Measurements from ENCODE around the gene ZCCHC17.
"Not testable (repeated sequence)": the region's sequence is repeated elsewhere in the genome, so short reads cannot be mapped to it uniquely, and the experiment has no call there.

Gene ZCCHC17

DNA sequence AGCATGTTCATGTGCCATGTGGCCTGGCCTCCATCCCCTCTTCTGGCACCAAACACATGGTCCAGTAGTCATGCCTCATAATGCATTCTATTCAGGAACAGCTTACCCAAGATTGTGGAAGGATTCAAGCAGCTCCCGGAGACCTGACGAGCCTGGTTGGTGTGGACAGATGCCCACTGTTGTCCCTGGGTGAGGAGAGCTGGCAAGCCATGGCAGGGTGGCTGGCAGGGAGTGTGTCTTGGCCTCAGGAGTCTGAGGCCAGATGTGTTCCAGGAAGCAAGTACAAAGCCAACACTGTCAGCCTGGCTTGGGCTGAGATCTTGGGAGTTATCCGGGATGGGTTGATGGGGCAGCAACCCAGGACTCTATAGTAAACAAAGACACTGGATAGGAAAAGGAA, 83.3 kb downstream of the ZCCHC17 start:
- ChIA-PET CTCF (no interaction called here), POLR2A (no interaction called here)
- TF ChIP-seq PKNOX1 (IDR thresholded peaks at IDR 0.05) (no peak), ELF4 (IDR thresholded peaks at IDR 0.05) (no peak), SP1 (IDR thresholded peaks at IDR 0.05) (no peak), BHLHE40 (IDR thresholded peaks at IDR 0.05; ENCODE audit: borderline replicate concordance) (no peak)
- no peak for DNase-seq (ENCODE audit: extremely low spot score)

- ChIA-PET POLR2A (no interaction called here), CTCF (no interaction called here)
- DNase-seq (ENCODE audit: extremely low spot score), result no peak
- TF ChIP-seq ZNF384 (IDR thresholded peaks at IDR 0.05) (no peak), FOXM1 (IDR thresholded peaks at IDR 0.05; ENCODE audit: borderline replicate concordance) (no peak), PKNOX1 (IDR thresholded peaks at IDR 0.05) (0 out of 2 replicates have a peak, but pooled peaks have one; percentile 11)
Observed at GRCh38 chr1:31381394-31382294, 84.8 kb downstream of the ZCCHC17 start.

DNA sequence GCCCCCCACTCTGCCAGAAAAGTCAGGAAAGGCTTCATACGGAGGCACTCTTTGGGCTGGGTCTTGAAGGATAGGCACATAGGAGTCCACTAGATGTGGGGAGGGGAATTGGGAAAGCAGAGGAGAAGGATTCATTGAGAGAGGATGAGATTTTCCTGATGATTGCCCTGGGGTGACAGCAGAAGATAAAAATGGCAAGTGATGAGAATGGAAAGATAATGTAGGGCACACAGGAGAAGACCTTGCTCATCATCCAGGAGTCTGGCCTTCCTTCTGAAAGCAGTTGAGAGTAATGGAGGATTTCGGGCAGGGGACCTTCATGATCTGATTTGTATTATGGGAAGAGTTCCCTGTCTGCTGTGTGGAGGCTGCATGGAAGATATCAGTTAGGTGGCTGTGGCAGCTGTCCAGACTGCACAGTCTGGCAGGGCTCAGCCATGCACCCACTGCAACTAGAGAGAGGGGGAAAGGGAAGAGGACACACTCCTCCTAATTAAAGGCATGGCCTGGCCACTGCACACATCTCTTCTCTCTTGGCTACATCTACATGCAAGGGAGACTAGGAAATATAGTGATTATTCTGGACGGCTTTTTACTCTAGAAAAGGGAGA, 85.7 kb downstream of the ZCCHC17 start:
- ChIA-PET POLR2A (no interaction called here), CTCF (interaction anchor here (0.7 kb wide), 1 partner anchor 1487 kb away, joined by 8 read pairs; no protein-coding TSS in a partner anchor)
- no peak for DNase-seq (ENCODE audit: extremely low spot score)
- TF ChIP-seq ZNF384 (IDR thresholded peaks at IDR 0.05) (no peak), BHLHE40 (IDR thresholded peaks at IDR 0.05; ENCODE audit: borderline replicate concordance) (no peak), LEF1 (IDR thresholded peaks at IDR 0.05; ENCODE audit: borderline replicate concordance) (no peak), ELF4 (IDR thresholded peaks at IDR 0.05) (no peak)

GRCh38 chr1:31383967-31384366, 87.1 kb downstream of the ZCCHC17 start:
- no peak for DNase-seq (ENCODE audit: extremely low spot score)

DNA sequence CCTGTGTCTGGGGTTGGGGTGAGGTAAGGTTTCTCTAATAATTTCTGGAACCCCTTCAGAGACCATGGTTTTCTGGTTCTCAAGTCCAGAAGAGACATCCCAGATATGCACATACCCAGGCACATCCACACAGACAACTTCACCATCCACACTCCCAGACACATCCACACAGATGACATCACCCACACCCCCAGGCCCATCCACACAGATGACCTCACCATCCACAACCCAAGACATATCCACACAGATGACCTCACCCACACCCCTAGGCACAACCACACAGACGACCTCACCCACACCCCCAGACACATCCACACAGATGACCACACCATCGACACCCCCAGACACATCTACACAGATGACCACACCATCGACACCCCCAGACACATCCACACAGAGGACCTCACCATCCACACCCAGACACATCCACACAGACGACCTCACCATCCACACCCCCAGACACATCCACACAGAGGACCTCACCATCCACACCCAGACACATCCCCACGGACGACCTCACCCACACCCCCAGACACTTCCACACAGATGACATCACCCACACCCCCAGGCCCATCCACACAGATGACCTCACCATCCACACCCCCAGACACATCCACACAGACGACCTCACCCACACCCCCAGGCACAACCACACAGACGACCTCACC, 89.9 kb downstream of the ZCCHC17 start:
- POLR2A ChIA-PET, result not testable (repeated sequence)

More at GRCh38 chr1:31383967-31384366, 87.1 kb downstream of the ZCCHC17 start:
- ChIA-PET CTCF (interaction anchor here (1.2 to 2.1 kb wide), 2 partner anchors 11 to 200 kb away, joined by 3 to 9 read pairs; no protein-coding TSS in a partner anchor), POLR2A (interaction anchor here (1.2 kb wide), 1 partner anchor 10 kb away, joined by 5 read pairs; no protein-coding TSS in a partner anchor)
- TF ChIP-seq CTBP1 (IDR thresholded peaks at IDR 0.05; ENCODE audit: borderline replicate concordance) (no peak), FOXM1 (IDR thresholded peaks at IDR 0.05; ENCODE audit: borderline replicate concordance) (no peak), L3MBTL2 (conservative IDR thresholded peaks at IDR 0.05) (no peak), FOXA1 (IDR thresholded peaks at IDR 0.05) (no peak), ZNF384 (IDR thresholded peaks at IDR 0.05) (no peak), ARNT (IDR thresholded peaks at IDR 0.05) (no peak), ELF4 (IDR thresholded peaks at IDR 0.05) (no peak), NFRKB (IDR thresholded peaks at IDR 0.05) (no peak), PKNOX1 (IDR thresholded peaks at IDR 0.05) (no peak), BHLHE40 (IDR thresholded peaks at IDR 0.05; ENCODE audit: borderline replicate concordance) (no peak), LEF1 (IDR thresholded peaks at IDR 0.05; ENCODE audit: borderline replicate concordance) (no peak), FOXK2 (IDR thresholded peaks at IDR 0.05) (no peak), TARDBP (IDR thresholded peaks at IDR 0.05) (no peak)

DNA sequence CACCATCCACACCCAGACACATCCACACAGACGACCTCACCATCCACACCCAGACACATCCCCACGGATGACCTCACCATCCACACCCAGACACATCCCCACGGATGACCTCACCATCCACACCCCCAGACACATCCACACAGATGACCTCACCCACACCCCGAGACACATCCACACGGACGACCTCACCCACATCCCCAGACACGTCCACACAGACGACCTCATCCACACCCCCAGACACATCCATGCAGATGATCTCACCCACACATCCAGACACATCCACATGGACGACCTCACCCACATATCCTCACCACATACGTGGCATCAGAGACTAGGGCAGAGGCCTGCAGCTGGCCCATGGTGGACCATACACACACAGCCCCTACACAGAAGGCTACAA, 90.8 kb downstream of the ZCCHC17 start:
- DNase-seq (ENCODE audit: extremely low spot score), result no peak
- POLR2A ChIA-PET, result no interaction called here
- CTCF ChIA-PET, result interaction anchor here (0.6 to 0.8 kb wide), 2 partner anchors 10 to 18 kb away, joined by 3 to 6 read pairs; no protein-coding TSS in a partner anchor
- TF ChIP-seq HDGF (IDR thresholded peaks at IDR 0.05; ENCODE audit: borderline replicate concordance) (no peak), NFRKB (IDR thresholded peaks at IDR 0.05) (no peak), FOXK2 (IDR thresholded peaks at IDR 0.05) (no peak), SP1 (IDR thresholded peaks at IDR 0.05) (no peak), ZNF384 (IDR thresholded peaks at IDR 0.05) (no peak), LEF1 (IDR thresholded peaks at IDR 0.05; ENCODE audit: borderline replicate concordance) (no peak), ARNT (IDR thresholded peaks at IDR 0.05) (no peak), BHLHE40 (IDR thresholded peaks at IDR 0.05; ENCODE audit: borderline replicate concordance) (no peak), PKNOX1 (IDR thresholded peaks at IDR 0.05) (no peak), ELF4 (IDR thresholded peaks at IDR 0.05) (no peak), FOXM1 (IDR thresholded peaks at IDR 0.05; ENCODE audit: borderline replicate concordance) (no peak), SUZ12 (IDR thresholded peaks at IDR 0.05) (no peak), FOXA1 (IDR thresholded peaks at IDR 0.05) (no peak), L3MBTL2 (conservative IDR thresholded peaks at IDR 0.05) (no peak), CTBP1 (IDR thresholded peaks at IDR 0.05; ENCODE audit: borderline replicate concordance) (no peak), TARDBP (IDR thresholded peaks at IDR 0.05) (no peak)

More for the DNA sequence above, 89.9 kb downstream of the ZCCHC17 start:
- DNase-seq (ENCODE audit: extremely low spot score); CTCF ChIA-PET: not testable (repeated sequence)

Data from HEK293T (cell line).